Neural progenitor cell (in vitro differentiated cells): Measurements from ENCODE around the gene NRAS. TPM values are rescaled to one million over a fixed set of nuclear protein-coding genes. Genes with fewer than 3 reads are reported as not detected.
A peak's percentile ranks its signal among the peaks of the same experiment; 100 is the strongest.

Experiments used
- DNase-seq: peaks from one replicate; pipeline ENCODE4 v3.0.0-alpha.2; 2016; ENCODE audit warnings: low spot score
- H2AFZ ChIP-seq: fragments of 200-600 bp; sonication (generic); replicated peaks from 2 replicates; pipeline ENCODE4 v1.6.1; 2016; ENCODE audit warnings: antibody characterized with exemption
- H3F3A ChIP-seq: fragments of 200-600 bp; sonication (generic); 2 replicates; pipeline ENCODE4 v1.6.1; 2016; ENCODE audit warnings: antibody characterized with exemption, low read depth
- H3K27ac ChIP-seq: fragments of 200-600 bp; sonication (generic); 2 replicates; pipeline ENCODE4 v1.5.1; 2016; ENCODE audit warnings: mild to moderate bottlenecking
- H3K27me3 ChIP-seq: fragments of 200-600 bp; sonication (generic); 2 replicates; pipeline ENCODE4 v1.6.1; 2016; ENCODE audit warnings: mild to moderate bottlenecking, moderate library complexity
- H3K36me3 ChIP-seq: fragments of 200-600 bp; sonication (generic); 2 replicates; pipeline ENCODE4 v1.5.1; 2016
- H3K4me1 ChIP-seq: fragments of 200-600 bp; sonication (generic); 2 replicates; pipeline ENCODE4 v1.6.1; 2016; ENCODE audit warnings: mixed run types
- H3K4me2 ChIP-seq: fragments of 200-600 bp; sonication (generic); 2 replicates; pipeline ENCODE4 v1.6.1; 2016
- H3K4me3 ChIP-seq: fragments of 200-600 bp; sonication (generic); 2 replicates; pipeline ENCODE4 v1.5.1; 2016
- H3K79me2 ChIP-seq: fragments of 200-600 bp; sonication (generic); 2 replicates; pipeline ENCODE4 v1.6.1; 2016; ENCODE audit warnings: low read depth
- H3K9ac ChIP-seq: fragments of 200-600 bp; sonication (generic); 2 replicates; pipeline ENCODE4 v1.6.1; 2016
- H3K9me3 ChIP-seq: fragments of 200-600 bp; sonication (generic); 2 replicates; pipeline ENCODE4 v1.5.1; 2016; ENCODE audit warnings: low read depth
- H4K20me1 ChIP-seq: fragments of 200-600 bp; sonication (generic); 2 replicates; pipeline ENCODE4 v1.6.1; 2016; ENCODE audit warnings: low read depth
- H3K27ac Mint-ChIP-seq: 3 replicates; pipeline ENCODE4 v1.8.0; 2021; ENCODE audit warnings: mixed read lengths
- H3K27me3 Mint-ChIP-seq: 2 replicates; pipeline ENCODE4 v1.8.0; 2022; ENCODE audit warnings: low read depth, mild to moderate bottlenecking, inconsistent platforms, moderate library complexity, mixed read lengths; ENCODE audit not compliant: insufficient read depth
- H3K36me3 Mint-ChIP-seq: 3 replicates; pipeline ENCODE4 v1.8.0; 2021; ENCODE audit warnings: mixed read lengths
- H3K4me1 Mint-ChIP-seq: 3 replicates; pipeline ENCODE4 v1.8.0; 2021; ENCODE audit warnings: mixed read lengths
- H3K4me3 Mint-ChIP-seq: 3 replicates; pipeline ENCODE4 v1.8.0; 2021; ENCODE audit warnings: mild to moderate bottlenecking, moderate library complexity, mixed read lengths
- H3K9me3 Mint-ChIP-seq: 3 replicates; pipeline ENCODE4 v1.8.0; 2020; ENCODE audit warnings: mixed read lengths
- CTCF ChIP-seq: fragments of 200-600 bp; sonication (generic); IDR thresholded peaks from 2 replicates; pipeline ENCODE4 v1.5.1; 2017; ENCODE audit warnings: antibody characterized with exemption, mild to moderate bottlenecking
- EZH2 ChIP-seq: fragments of 200-600 bp; sonication (generic); IDR thresholded peaks from 2 replicates; pipeline ENCODE4 v1.6.1; 2017; ENCODE audit warnings: antibody characterized with exemption, mild to moderate bottlenecking, moderate library complexity
- EZH2phosphoT487 ChIP-seq: fragments of 200-600 bp; sonication (generic); IDR thresholded peaks from 2 replicates; pipeline ENCODE4 v1.6.1; 2017; ENCODE audit warnings: antibody characterized with exemption
- total RNA-seq: library from RNA; depleted of rRNA; stranded (reverse); fragments of >200 nt; gene quantifications from 2 replicates; pipeline ENCODE4 v1.2.3, GENCODE V29; 2015; ENCODE audit warnings: low replicate concordance

Gene NRAS
- total RNA-seq, 1 donor from 2014 or later = 169 TPM

GRCh38 chr1:114671011-114671938, 45.3 kb downstream of the NRAS start:
- Histone ChIP-seq H3K27ac (no peak overlapping the region), H3K36me3 (no peaks in the 10 kb centered on the region), H2AFZ (no peak overlapping the region), H4K20me1 (no peaks in the 10 kb centered on the region), H3K9ac (no peak overlapping the region), H3F3A (peaks cover 8% of the 10 kb centered on the region), H3K9me3 (no peaks in the 10 kb centered on the region), H3K4me1 (no peaks in the 10 kb centered on the region), H3K79me2 (no peaks in the 10 kb centered on the region), H3K27me3 (peaks cover 88% of the 10 kb centered on the region), H3K4me2 (peak overlapping the region; percentile 88), H3K4me3 (no peak overlapping the region)
- peaks cover 4% of the 10 kb centered on the region for H3K4me1 Mint-ChIP-seq
- TF ChIP-seq CTCF (peak; percentile 24), EZH2 (no peak)
- DNase-seq = no peak
- no peaks in the 10 kb centered on the region for H3K36me3 Mint-ChIP-seq
- no peak overlapping the region for H3K27ac Mint-ChIP-seq
- peaks cover 13% of the 10 kb centered on the region for H3K27me3 Mint-ChIP-seq
- peak overlapping the region; percentile 39 for H3K4me3 Mint-ChIP-seq
- no peaks in the 10 kb centered on the region for H3K9me3 Mint-ChIP-seq

- Histone ChIP-seq H3K9me3 (no peaks in the 10 kb centered on the region), H3K36me3 (no peaks in the 10 kb centered on the region), H3K27ac (no peak overlapping the region), H3K4me1 (no peaks in the 10 kb centered on the region), H3K9ac (no peak overlapping the region), H2AFZ (peak overlapping the region; percentile 97), H4K20me1 (no peaks in the 10 kb centered on the region), H3F3A (peaks cover 8% of the 10 kb centered on the region), H3K4me3 (peak overlapping the region; percentile 58), H3K4me2 (peak overlapping the region; percentile 88), H3K79me2 (no peaks in the 10 kb centered on the region), H3K27me3 (peaks cover 78% of the 10 kb centered on the region)
- H3K27me3 Mint-ChIP-seq = peaks cover 13% of the 10 kb centered on the region
- TF ChIP-seq EZH2phosphoT487 (no peak), EZH2 (no peak), CTCF (no peak)
- no peaks in the 10 kb centered on the region for H3K9me3 Mint-ChIP-seq
- no peak overlapping the region for H3K27ac Mint-ChIP-seq
- peak; percentile 96 for DNase-seq
- peaks cover 4% of the 10 kb centered on the region for H3K4me1 Mint-ChIP-seq
- no peaks in the 10 kb centered on the region for H3K36me3 Mint-ChIP-seq
- peak overlapping the region; percentile 90 for H3K4me3 Mint-ChIP-seq
Observed at GRCh38 chr1:114670083-114671010, 46.2 kb downstream of the NRAS start.

- Mint-ChIP-seq H3K27me3 (peaks cover 13% of the 10 kb centered on the region), H3K27ac (no peak within 1 kb of the TSS)
- H3K4me1 ChIP-seq = no peaks in the 10 kb centered on the region
Observed at GRCh38 chr1:114669562-114670082, 46.9 kb downstream of the NRAS start, which contains the start of gene DENND2C. DENND2C (minus strand) TSS chr1:114670049; CDS start chr1:114625984, 44,065 bp downstream.

More at GRCh38 chr1:114669562-114670082, 46.9 kb downstream of the NRAS start, which contains the start of gene DENND2C:
- peak within 1 kb of the TSS; percentile 88 for H3K4me2 ChIP-seq
- Mint-ChIP-seq H3K4me3 (peak within 1 kb of the TSS; percentile 90), H3K9me3 (no peaks in the 10 kb centered on the region), H3K4me1 (peaks cover 4% of the 10 kb centered on the region), H3K36me3 (no peaks in the 10 kb centered on the region)
- H3K27ac ChIP-seq = no peak within 1 kb of the TSS
- peak; percentile 51 for TF ChIP-seq EZH2
- no peak for TF ChIP-seq EZH2phosphoT487
- peak; percentile 13 for TF ChIP-seq CTCF
- peaks cover 8% of the 10 kb centered on the region for H3F3A ChIP-seq
- H3K79me2 ChIP-seq = no peaks in the 10 kb centered on the region
- peak; percentile 85 for DNase-seq
- peaks cover 71% of the 10 kb centered on the region for H3K27me3 ChIP-seq
- peak within 1 kb of the TSS; percentile 97 for H2AFZ ChIP-seq
- H3K4me3 ChIP-seq = peak within 1 kb of the TSS; percentile 58
- H4K20me1 ChIP-seq = no peaks in the 10 kb centered on the region
- H3K36me3 ChIP-seq = no peaks in the 10 kb centered on the region
- H3K9me3 ChIP-seq = no peaks in the 10 kb centered on the region
- no peak within 1 kb of the TSS for H3K9ac ChIP-seq
